H9 (cell line): ENCODE results near the gene TMEM126A. TPM values are rescaled to one million over a fixed set of nuclear protein-coding genes. Genes with fewer than 3 reads are reported as not detected.

Experiments used
- DNase-seq: peaks from one replicate; pipeline ENCODE4 v3.0.0-alpha.2; 2017
- H2AFZ ChIP-seq: one replicate; pipeline ENCODE4 v1.6.1; 2013; ENCODE audit warnings: mild to moderate bottlenecking, low read length, control low read depth, moderate library complexity
- H2AK5ac ChIP-seq: 2 replicates; pipeline ENCODE4 v1.6.1; 2013; ENCODE audit warnings: low read length, control low read depth, mixed read lengths; ENCODE audit not compliant: insufficient read length
- H2BK120ac ChIP-seq: one replicate; pipeline ENCODE4 v1.6.1; 2013; ENCODE audit warnings: low read depth, mild to moderate bottlenecking, low read length, control low read depth, inconsistent platforms; ENCODE audit not compliant: poor library complexity, severe bottlenecking
- H2BK12ac ChIP-seq: 2 replicates; pipeline ENCODE4 v1.6.1; 2013; ENCODE audit warnings: low read length, control low read depth, mixed read lengths, low read depth; ENCODE audit not compliant: insufficient read length
- H2BK15ac ChIP-seq: 2 replicates; pipeline ENCODE4 v1.6.1; 2013; ENCODE audit warnings: low read depth, low read length, control low read depth
- H2BK20ac ChIP-seq: one replicate; pipeline ENCODE4 v1.6.1; 2013; ENCODE audit warnings: low read depth, mild to moderate bottlenecking, low read length, control low read depth, inconsistent platforms; ENCODE audit not compliant: poor library complexity, severe bottlenecking
- H2BK5ac ChIP-seq: 2 replicates; pipeline ENCODE4 v1.6.1; 2013; ENCODE audit warnings: low read length, control low read depth, mixed read lengths; ENCODE audit not compliant: insufficient read length
- H3K14ac ChIP-seq: 2 replicates; pipeline ENCODE4 v1.6.1; 2013; ENCODE audit warnings: low read length, control low read depth; ENCODE audit not compliant: insufficient read depth
- H3K18ac ChIP-seq: 2 replicates; pipeline ENCODE4 v1.6.1; 2013; ENCODE audit warnings: low read depth, mild to moderate bottlenecking, mixed read lengths, low read length, control low read depth; ENCODE audit not compliant: insufficient read length
- H3K23ac ChIP-seq: 2 replicates; pipeline ENCODE4 v1.6.1; 2013; ENCODE audit warnings: low read length, control low read depth, mixed read lengths, low read depth; ENCODE audit not compliant: insufficient read length
- H3K23me2 ChIP-seq: 2 replicates; pipeline ENCODE4 v1.6.1; 2013; ENCODE audit warnings: low read depth, mild to moderate bottlenecking, mixed read lengths, low read length, control low read depth; ENCODE audit not compliant: insufficient read length, poor library complexity, severe bottlenecking
- H3K27ac ChIP-seq: 2 replicates; pipeline ENCODE4 v1.5.1; 2013; ENCODE audit warnings: low read length, control low read depth, mixed read lengths, low read depth; ENCODE audit not compliant: insufficient read length
- H3K27me3 ChIP-seq: 2 replicates; pipeline ENCODE4 v1.6.1; 2013; ENCODE audit warnings: low read length, control low read depth, inconsistent platforms; ENCODE audit not compliant: insufficient read depth
- H3K4ac ChIP-seq: 2 replicates; pipeline ENCODE4 v1.6.1; 2013; ENCODE audit warnings: low read depth, mild to moderate bottlenecking, control low read depth, inconsistent platforms, low read length, moderate library complexity
- H3K4me1 ChIP-seq: 2 replicates; pipeline ENCODE4 v1.6.1; 2013; ENCODE audit warnings: low read length, control low read depth, inconsistent platforms; ENCODE audit not compliant: insufficient read depth
- H3K4me2 ChIP-seq: 2 replicates; pipeline ENCODE4 v1.6.1; 2013; ENCODE audit warnings: low read length, control low read depth, mixed read lengths; ENCODE audit not compliant: insufficient read length, insufficient read depth
- H3K56ac ChIP-seq: 2 replicates; pipeline ENCODE4 v1.6.1; 2013; ENCODE audit warnings: low read depth, mild to moderate bottlenecking, mixed read lengths, low read length, control low read depth; ENCODE audit not compliant: insufficient read length
- H3K79me1 ChIP-seq: 2 replicates; pipeline ENCODE4 v1.6.1; 2013; ENCODE audit warnings: low read depth, mild to moderate bottlenecking, moderate library complexity, low read length, control low read depth, inconsistent platforms; ENCODE audit not compliant: insufficient read depth, poor library complexity, severe bottlenecking
- H3K79me2 ChIP-seq: 2 replicates; pipeline ENCODE4 v1.6.1; 2013; ENCODE audit warnings: low read length, control low read depth, inconsistent platforms; ENCODE audit not compliant: insufficient read depth
- H3K9ac ChIP-seq: 2 replicates; pipeline ENCODE4 v1.6.1; 2013; ENCODE audit warnings: low read length, control low read depth, mixed read lengths; ENCODE audit not compliant: insufficient read length; ENCODE audit errors: extremely low read depth
- H3K9me3 ChIP-seq: one replicate; pipeline ENCODE4 v1.6.1; 2013; ENCODE audit warnings: low read depth, low read length, inconsistent platforms; ENCODE audit not compliant: control insufficient read depth
- H3T11ph ChIP-seq: one replicate; pipeline ENCODE4 v1.6.1; 2013; ENCODE audit warnings: mild to moderate bottlenecking, low read length, control low read depth, inconsistent platforms
- H4K20me1 ChIP-seq: one replicate; pipeline ENCODE4 v1.6.1; 2013; ENCODE audit not compliant: control insufficient read depth, insufficient read length, insufficient read depth
- H4K5ac ChIP-seq: 2 replicates; pipeline ENCODE4 v1.6.1; 2013; ENCODE audit warnings: low read depth, mild to moderate bottlenecking, mixed read lengths, low read length, control low read depth; ENCODE audit not compliant: insufficient read length
- H4K8ac ChIP-seq: replicated peaks from 2 replicates; pipeline ENCODE4 v1.6.1; 2013; ENCODE audit warnings: low read length, control low read depth, mixed read lengths, low read depth; ENCODE audit not compliant: insufficient read length
- H4K91ac ChIP-seq: 2 replicates; pipeline ENCODE4 v1.6.1; 2013; ENCODE audit warnings: low read depth, mild to moderate bottlenecking, moderate library complexity, mixed read lengths, low read length, control low read depth; ENCODE audit not compliant: insufficient read length
- H3K27ac Mint-ChIP-seq, 3 experiments: 2 replicates in 2 of 3; 3 replicates in 1 of 3; pipeline ENCODE4 v1.8.0; 2020 to 2021; ENCODE audit warnings: mixed read lengths in 3 of 3, mild to moderate bottlenecking in 1 of 3, moderate library complexity in 1 of 3
- H3K27me3 Mint-ChIP-seq: 2 replicates; pipeline ENCODE4 v1.8.0; 2021; ENCODE audit warnings: low read depth, mild to moderate bottlenecking, moderate library complexity, mixed read lengths
- H3K36me3 Mint-ChIP-seq, 3 experiments: 2 replicates in 2 of 3; 3 replicates in 1 of 3; pipeline ENCODE4 v1.8.0; 2020 to 2021; ENCODE audit warnings: low read depth in 3 of 3, mixed read lengths in 3 of 3; ENCODE audit not compliant: insufficient read depth in 1 of 3
- H3K4me1 Mint-ChIP-seq, 2 experiments: 2 replicates each; pipeline ENCODE4 v1.8.0; 2020; ENCODE audit warnings: mixed read lengths in 2 of 2
- H3K4me3 Mint-ChIP-seq, 2 experiments: 2 replicates in 1 of 2; 3 replicates in 1 of 2; pipeline ENCODE4 v1.8.0; 2020 to 2021; ENCODE audit warnings: mild to moderate bottlenecking in 2 of 2, mixed read lengths in 2 of 2, moderate library complexity in 1 of 2
- H3K9me3 Mint-ChIP-seq, 2 experiments: 2 replicates in 1 of 2; 3 replicates in 1 of 2; pipeline ENCODE4 v1.8.0; 2020; ENCODE audit warnings: mild to moderate bottlenecking in 2 of 2, mixed read lengths in 2 of 2, moderate library complexity in 1 of 2
- WGBS: extraction: QIAGEN DNeasy Blood & Tissue Kit; methylation state at CpG from one replicate; pipeline ENCODE4 v1.1.7; 2013; ENCODE audit warnings: missing lambda C conversion rate, low lambda C conversion rate, mixed read lengths; ENCODE audit not compliant: insufficient read length; ENCODE audit errors: extremely low coverage; 5-methylcytosine and 5-hydroxymethylcytosine counted together
- total RNA-seq: library from RNA; stranded (reverse); gene quantifications from 2 replicates; pipeline ENCODE4 v1.2.1, GENCODE V29; 2021
- TF ChIP-seq, protein P1 (sequence below): fragments of 200-600 bp; sonication (generic); conservative IDR thresholded peaks from 3 replicates; pipeline ENCODE4 v1.8.0; 2021; ENCODE audit warnings: antibody characterized with exemption, mild to moderate bottlenecking

Gene TMEM126A
- total RNA-seq, 1 experiment from 2014 or later: 28.0 TPM

DNA sequence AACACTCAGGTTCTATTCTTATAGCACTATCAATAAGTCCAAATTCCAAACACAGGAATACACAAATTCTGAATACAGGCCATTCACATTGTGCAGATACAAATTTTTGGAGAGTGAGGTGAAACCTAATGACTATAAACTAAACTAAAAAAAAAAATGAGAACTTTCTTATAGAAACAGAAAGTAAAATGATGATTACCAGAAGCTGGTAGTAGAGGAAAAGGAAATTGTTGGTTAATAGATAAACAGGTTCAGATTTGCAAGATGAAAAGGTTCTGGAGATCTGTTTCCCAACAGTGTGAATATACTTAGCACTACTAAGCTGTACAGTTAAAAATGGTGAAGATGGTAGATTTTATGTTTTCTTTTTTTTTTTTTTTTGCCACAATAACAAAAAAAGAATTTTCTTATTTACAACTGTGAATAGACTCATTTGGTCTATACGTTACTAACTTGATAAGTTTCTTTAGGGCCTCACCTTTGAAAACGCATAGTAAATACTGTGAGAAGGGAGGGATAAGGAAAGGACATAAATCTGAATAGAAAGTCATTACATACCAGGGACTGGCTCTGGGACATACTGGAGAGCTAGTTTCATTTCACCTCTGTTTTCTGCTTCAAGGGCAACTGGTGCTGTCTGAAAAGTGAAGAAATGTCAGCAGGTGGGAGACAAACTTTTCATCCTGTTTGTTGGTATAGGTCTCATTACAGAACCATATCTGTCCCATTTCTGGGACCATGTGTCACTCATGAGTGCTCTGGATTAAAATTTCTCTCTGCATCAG is 52.4 kb downstream of the TMEM126A start:
- Histone ChIP-seq H3K9me3 (no peaks in the 10 kb centered on the region), H3K27ac (no peak overlapping the region), H2BK15ac (no peak overlapping the region), H3K4me2 (no peak overlapping the region), H2BK20ac (no peak overlapping the region), H3K4me1 (no peaks in the 10 kb centered on the region; the same call in 1 of the 2 replicates), H2BK12ac (no peak overlapping the region), H4K5ac (no peak overlapping the region), H3K56ac (no peak overlapping the region), H3T11ph (no peak overlapping the region), H3K79me1 (no peaks in the 10 kb centered on the region), H2AFZ (no peak overlapping the region), H2AK5ac (no peak overlapping the region), H3K9ac (no peak overlapping the region), H3K79me2 (no peaks in the 10 kb centered on the region), H3K18ac (no peak overlapping the region), H3K27me3 (no peaks in the 10 kb centered on the region), H3K23ac (no peak overlapping the region), H4K20me1 (no peaks in the 10 kb centered on the region), H2BK120ac (no peak overlapping the region), H3K4ac (no peak overlapping the region), H4K91ac (no peak overlapping the region), H2BK5ac (no peak overlapping the region), H4K8ac (no peak overlapping the region), H3K23me2 (no peaks in the 10 kb centered on the region), H3K14ac (no peak overlapping the region)
- Mint-ChIP-seq H3K9me3 (peaks cover 0 to 2% of the 10 kb centered on the region in 2 experiments; a peak in 1 of 5 replicates), H3K27ac (no peak overlapping the region), H3K4me1 (peaks cover 0 to 3% of the 10 kb centered on the region in 2 experiments; a peak in 2 of 4 replicates), H3K27me3 (no peaks in the 10 kb centered on the region), H3K4me3 (no peak overlapping the region), H3K36me3 (no peaks in the 10 kb centered on the region)
- TF ChIP-seq, protein P1, sequence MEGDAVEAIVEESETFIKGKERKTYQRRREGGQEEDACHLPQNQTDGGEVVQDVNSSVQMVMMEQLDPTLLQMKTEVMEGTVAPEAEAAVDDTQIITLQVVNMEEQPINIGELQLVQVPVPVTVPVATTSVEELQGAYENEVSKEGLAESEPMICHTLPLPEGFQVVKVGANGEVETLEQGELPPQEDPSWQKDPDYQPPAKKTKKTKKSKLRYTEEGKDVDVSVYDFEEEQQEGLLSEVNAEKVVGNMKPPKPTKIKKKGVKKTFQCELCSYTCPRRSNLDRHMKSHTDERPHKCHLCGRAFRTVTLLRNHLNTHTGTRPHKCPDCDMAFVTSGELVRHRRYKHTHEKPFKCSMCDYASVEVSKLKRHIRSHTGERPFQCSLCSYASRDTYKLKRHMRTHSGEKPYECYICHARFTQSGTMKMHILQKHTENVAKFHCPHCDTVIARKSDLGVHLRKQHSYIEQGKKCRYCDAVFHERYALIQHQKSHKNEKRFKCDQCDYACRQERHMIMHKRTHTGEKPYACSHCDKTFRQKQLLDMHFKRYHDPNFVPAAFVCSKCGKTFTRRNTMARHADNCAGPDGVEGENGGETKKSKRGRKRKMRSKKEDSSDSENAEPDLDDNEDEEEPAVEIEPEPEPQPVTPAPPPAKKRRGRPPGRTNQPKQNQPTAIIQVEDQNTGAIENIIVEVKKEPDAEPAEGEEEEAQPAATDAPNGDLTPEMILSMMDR: no peak
- no peak for DNase-seq
- WGBS: no CpG with 5 or more reads among the region's 2 CpGs
